HG03520 (cell line): Measurements from ENCODE around the gene SRP68.
"Not testable (repeated sequence)": the region's sequence is repeated elsewhere in the genome, so short reads cannot be mapped to it uniquely, and the experiment has no call there.

Source experiments
- ATAC-seq: cut with Tn5 transposase; IDR thresholded peaks from one replicate; pipeline ENCODE4 v1.9.1; 2021; ENCODE audit warnings: mild to moderate bottlenecking, moderate library complexity; ENCODE audit not compliant: unreplicated experiment

The SRP68 gene

DNA sequence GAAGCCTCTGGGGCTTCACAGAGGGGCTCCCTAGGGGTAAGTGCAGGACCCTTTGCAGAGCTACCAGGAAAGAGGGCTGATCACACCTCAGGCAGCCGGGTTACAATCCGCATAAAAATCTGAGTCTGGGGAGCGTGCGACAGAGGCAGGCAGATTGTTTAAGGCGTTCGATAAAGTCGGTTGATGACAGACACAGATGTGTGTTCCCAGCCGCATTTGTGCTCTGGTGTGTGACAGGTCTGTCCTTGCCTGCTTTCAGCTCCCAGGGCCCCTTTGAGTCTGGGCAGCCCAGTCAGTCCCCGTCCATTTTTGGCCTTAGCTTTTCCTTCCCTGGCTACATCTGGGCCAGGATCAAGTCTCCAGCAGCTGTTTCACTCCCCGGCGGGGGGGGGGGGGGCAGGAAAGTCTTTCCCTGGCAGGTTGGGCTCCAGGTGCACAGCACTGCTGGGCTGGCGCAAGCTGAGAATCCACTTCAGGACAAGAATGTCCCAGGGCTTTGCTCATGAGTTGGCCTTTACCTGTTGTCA is 5.3 kb upstream of the SRP68 start:
- ATAC-seq = no peak

DNA sequence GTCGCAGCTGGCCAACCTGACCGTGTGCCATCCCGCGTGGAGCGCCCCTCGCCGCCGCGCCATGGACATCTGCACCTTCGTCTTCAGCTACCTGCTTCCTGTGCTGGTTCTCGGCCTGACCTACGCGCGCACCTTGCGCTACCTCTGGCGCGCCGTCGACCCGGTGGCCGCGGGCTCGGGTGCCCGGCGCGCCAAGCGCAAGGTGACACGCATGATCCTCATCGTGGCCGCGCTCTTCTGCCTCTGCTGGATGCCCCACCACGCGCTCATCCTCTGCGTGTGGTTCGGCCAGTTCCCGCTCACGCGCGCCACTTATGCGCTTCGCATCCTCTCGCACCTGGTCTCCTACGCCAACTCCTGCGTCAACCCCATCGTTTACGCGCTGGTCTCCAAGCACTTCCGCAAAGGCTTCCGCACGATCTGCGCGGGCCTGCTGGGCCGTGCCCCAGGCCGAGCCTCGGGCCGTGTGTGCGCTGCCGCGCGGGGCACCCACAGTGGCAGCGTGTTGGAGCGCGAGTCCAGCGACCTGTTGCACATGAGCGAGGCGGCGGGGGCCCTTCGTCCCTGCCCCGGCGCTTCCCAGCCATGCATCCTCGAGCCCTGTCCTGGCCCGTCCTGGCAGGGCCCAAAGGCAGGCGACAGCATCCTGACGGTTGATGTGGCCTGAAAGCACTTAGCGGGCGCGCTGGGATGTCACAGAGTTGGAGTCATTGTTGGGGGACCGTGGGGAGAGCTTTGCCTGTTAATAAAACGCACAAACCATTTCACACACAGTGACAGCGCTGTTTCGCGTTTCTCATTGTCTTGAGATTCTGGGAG is 4.7 kb upstream of the SRP68 start:
- no peak for ATAC-seq

DNA sequence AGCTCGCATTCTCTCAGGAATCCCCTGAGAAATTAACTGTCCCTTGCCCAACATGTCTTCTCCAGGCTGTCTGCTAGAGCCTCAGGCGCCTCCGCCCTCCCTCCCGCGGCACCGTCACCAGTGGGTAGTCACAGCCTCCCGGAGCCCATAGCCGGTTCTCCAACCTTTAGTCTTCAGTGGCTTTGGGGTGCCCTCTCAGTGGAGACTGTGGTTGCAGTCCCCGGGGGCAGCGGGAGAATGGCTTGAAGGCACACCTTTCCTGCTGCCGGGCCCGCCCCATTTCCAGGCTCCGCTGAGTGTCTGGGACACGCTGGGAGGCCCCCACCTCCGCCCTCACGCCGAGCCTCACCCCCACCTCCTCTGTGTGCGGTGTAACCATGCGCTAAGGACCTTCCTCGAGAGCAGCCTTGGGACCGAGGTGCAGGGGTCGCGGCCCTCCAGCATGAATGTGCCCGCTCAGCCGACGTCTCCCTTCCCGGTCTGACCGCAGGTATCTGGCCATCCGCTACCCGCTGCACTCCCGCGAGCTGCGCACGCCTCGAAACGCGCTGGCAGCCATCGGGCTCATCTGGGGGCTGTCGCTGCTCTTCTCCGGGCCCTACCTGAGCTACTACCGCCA is 3.9 kb upstream of the SRP68 start:
- ATAC-seq = no peak

DNA sequence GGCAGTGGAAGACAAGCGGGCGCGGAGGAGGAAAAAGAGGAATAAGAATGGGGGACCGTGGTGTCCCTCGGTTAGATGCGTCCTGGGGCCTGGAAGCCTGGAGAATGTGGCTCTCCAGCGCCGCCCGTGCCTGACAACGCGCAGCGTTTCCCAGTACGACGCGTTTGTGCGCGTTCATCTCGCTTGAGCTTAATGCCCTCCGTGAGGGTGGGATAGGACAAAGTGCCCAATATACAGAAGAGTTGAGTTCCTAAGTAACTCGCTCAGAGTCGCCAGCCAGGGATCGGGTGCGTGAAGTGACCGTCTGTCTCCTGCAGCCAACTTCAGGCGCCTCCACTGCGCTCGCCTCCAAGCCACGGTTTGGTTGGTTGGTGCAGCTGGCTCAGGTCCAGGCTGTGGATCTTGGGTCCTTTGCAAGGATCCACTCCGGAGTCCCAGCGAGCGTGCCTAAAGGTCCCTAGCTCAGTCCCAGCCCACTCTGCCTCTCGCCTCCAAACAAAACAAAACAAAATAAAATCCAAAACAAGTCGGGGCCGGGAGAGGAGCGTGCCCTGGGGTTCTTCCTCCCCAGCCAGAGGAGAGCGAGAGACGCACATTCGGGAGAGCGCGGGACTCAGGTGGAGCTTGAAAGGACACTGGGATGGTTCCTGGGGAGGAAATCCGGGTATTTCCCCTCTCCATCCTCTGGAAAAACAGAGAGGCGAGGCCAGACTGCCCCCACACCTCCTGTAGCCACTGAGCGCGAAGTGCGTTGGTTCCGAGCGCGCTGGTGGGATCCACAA is 3.2 kb upstream of the SRP68 start:
- no peak for ATAC-seq

DNA sequence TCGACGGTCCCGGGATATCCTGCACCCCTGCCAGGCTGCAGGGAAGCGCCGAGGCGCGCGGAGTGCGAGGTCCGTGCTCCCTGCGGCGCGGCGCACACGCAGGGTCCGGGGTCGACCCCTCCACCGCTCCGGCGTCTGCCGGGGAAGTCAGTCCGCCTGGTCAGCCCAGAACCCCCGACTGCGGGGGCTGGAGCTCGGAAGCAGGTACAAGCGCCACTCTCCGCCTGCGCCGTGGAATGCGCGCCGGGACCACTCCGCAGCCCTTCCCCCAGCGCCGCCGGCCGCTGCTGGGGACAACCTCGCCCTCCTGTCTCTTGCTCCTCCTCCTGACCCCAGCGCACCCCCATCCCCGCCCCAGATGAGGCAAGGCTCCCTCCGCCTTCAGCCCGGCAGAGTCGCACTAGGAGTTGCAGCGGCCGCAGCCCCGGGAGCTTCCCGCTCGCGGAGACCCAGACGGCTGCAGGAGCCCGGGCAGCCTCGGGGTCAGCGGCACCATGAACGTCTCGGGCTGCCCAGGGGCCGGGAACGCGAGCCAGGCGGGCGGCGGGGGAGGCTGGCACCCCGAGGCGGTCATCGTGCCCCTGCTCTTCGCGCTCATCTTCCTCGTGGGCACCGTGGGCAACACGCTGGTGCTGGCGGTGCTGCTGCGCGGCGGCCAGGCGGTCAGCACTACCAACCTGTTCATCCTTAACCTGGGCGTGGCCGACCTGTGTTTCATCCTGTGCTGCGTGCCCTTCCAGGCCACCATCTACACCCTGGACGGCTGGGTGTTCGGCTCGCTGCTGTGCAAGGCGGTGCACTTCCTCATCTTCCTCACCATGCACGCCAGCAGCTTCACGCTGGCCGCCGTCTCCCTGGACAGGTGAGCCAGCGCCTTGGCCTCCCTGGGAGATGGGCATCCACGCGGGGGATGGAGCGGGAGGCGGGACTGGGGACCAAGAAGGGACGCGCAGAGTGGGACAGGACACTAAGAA is 2.4 kb upstream of the SRP68 start, which contains the start of gene GALR2:
Gene GALR2 (plus strand): TSS at position 392 of the 974 bp plus-strand sequence. CDS start 103 bp downstream, at position 495.
- ATAC-seq = no peak

DNA sequence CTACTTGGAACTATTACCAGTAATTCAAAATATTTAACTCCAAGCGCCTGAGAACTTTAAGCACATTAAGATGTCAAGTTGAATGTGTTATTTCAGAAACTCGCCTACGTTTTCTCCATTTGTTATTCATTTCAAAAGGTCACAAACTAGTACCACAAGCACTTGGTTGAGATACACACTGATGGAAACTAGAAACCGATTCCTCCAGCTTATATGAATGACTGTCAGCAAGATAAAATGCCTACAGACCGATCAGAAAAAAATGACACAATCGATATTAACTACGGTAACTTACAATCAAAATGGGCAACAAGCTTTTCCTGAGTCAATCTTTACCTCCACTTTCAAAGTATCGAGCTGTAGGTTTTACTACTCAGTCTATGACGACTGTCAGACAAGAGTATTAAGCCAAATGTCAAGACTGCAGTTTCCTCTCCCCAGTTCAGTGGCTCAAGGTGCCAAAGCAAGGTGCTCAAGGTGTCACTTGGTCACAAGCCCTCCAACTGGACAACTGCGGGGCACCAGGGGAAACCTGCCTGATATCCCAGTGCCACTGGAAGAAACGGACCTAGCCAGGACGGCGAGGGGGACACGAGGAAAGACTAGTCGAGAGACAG is 678 bp downstream of the SRP68 start:
- peak; percentile 31 for ATAC-seq

DNA sequence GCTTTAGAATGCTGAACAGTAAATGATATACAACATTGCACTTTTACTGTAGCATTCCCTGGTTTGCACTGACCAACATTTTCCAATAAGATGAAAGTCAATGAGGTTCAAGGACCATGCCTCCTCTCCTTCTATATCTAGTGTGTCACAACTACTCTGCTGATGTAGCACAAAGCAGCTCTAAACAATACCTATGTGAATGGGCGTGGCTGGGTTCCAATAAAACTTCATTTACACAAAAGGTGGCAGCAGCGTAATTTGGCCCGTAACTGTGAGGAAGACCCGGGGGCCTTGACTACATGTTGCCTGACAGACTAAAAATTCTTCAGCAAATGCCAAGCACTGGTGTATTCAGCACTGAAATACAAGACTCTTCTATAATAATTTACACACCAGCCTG is 6.5 kb downstream of the SRP68 start:
- ATAC-seq = no peak

DNA sequence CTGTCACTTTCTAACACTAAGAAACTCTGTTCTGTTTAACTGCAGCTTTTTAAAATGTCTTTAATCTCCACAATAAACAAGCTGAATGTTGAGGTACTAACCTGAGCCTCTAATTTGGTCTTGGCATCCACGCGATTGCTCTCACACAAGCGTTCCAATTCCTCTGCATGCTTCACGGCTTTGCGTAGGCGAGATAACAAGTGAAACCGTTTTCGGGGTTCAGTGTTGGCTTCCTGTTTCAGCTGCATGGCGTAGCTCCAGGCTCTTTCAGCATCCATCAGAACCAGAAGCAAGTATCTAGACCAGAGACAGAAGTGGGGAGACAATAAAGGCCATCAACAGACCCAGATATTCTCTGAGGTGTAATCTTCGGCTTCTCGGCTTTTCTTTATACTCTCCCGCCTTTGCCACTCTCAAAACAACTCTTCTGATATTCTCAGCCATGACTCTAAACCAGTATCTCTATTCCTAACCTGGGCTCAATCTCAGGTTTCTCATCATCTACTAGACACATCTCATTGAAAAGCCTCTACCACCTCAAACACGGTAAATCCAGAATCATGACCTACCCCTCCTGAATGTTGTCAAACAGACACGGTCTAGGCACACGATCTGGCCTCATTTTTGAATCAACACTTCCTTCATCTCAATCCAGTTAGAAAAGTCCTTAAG is 8.3 kb downstream of the SRP68 start:
- ATAC-seq = no peak

DNA sequence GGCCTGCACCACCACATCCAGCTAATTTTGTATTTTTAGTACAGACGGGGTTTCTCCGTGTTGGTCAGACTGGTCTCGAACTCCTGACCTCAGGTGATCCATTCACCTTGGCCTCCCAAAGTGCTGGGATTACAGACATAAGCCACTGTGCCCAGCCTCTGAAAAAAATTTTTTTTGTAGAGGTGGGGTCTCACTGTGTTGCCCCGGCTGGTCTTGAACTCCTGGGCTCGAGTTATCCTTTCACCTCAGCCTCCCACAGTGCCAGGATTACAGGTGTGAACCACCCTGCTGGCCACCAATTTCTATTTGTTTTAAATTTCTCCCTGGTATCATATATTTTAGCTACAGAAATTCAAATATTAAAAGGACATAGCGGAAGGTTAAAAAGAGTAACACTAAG is 14.1 kb downstream of the SRP68 start:
- ATAC-seq = not testable (repeated sequence)

DNA sequence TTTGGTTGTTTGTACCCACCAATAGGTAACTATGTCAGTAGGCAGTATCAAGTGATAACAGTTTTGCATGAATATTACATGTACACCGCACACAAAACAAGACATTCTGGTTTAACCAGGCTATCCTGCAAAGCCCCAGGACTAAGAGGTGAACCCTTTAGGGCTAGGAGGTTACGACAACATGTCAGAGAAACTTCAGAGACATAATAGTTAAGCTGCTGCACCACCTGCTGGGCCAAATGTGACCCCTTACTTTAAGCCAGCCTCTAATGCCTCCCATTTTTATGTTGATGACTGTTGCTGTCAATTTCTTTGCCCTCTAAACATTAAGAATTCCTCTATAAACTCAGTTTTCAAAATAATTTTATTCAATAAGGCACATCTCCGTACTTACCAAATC is 15.4 kb downstream of the SRP68 start:
- no peak for ATAC-seq

DNA sequence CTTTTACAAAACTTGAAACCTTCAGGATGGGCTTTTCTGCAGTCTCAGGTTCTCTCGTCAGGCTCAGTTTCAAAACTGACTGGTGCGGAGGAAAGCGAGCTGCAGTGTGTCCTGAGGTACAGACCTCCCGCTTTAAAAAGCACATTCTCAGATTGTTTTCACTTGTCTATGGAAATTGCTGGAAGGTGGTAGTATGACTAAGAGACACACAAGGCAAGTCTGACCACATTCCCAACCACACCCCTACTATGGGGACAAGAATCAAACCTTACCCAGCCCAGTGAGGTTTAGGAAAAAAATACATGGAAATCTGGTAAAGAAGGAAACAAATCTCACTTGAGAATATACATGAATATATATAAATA is 18.2 kb downstream of the SRP68 start:
- ATAC-seq = no peak

DNA sequence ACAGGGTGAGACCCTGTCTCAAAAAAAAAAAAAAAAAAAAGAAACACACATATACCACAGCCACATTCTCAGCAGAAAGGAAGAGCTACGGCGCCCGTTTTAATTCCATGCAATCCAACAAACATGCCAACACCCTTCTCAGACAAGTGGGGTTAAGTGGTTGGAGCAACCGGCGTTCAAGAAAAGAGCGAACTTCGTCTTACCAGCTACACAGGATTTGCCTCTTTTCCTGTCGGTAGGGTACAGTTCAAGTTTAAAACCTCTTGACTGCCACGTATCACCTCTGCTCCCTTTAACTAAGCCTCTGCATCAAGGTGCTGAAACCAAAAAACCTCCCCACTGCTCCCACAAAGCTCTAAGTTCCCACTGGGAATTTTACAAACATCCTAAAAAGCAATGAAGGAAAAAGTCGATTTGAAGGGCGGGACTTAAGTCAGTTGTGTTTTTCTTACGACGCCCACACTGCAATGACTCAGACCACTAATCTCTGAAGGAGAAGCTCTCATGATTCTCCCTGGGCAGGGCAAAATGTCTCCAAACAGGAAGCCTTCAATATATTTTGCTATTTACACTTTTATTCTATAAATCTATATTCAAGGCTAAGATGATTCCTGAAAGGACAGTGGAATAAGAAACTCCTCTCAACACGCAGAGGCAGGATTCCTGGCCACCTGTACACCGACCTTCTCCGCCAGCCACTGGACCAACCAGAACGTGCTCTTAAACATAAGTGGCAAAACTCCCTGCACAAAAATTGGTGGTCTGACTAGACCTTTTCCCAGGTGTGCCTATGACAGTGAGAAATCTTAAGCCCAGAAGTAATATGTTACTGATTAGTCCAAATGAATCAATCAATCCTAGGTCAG is 18.8 kb downstream of the SRP68 start:
- ATAC-seq = no peak

DNA sequence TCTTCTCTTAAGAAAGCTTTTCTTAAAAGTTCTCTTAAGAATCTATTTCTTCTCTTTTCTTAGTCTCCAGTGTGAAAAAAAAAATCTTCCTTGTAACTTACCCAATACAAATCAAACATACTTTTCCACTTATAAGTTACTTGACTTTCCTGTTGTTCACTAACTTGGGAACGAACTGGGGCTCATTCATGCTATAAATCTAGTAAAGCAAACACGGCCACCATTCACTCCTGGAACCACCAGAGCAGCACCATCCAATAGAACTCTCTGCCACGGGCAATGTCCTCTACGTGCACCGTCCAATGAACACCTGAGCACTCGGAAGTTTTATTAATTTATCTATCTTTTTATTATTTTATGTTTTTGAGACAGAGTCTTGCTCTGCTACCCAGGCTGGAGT is 20.8 kb downstream of the SRP68 start:
- no peak for ATAC-seq

DNA sequence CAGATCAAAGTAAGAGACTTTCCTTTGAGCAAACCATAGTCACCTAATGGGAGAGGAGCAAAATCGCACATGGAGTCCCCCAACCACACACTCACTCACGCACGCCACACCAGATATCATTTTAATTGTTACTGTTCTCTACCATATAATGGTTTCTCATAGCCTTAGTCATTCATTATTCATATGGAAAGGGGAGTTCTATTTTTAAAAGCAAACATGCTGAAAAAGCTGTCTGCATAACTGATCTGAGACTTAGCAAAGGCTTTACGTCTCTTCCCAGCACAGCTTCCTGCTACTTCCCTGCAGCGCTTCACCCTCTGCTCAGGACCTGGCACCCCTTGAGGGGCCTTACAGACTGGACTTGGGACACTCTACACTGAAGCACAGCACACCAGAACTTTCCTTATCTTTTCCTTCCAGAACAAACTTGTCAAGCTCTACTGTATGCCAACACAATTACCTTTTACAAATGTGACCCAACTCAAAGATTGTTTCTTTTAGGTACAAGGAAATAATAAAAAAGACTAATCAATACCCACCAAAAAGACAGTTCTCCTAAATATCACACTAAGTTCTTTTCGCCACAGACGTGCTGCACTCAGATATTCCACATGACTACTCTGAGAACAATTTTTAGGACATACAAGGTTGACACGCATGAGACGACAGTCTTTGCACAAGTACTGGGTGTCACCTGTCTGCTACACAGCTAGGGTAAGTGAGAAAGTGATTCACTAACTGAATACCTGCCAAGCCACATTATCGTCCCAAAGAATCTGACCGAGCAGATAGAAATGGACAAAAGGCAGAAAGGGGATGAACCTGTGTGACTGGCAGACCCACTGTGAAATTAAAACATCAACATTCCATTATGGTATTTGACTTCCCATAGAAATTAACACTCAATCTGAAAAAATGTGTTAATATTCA is 21.5 kb downstream of the SRP68 start:
- ATAC-seq = no peak

DNA sequence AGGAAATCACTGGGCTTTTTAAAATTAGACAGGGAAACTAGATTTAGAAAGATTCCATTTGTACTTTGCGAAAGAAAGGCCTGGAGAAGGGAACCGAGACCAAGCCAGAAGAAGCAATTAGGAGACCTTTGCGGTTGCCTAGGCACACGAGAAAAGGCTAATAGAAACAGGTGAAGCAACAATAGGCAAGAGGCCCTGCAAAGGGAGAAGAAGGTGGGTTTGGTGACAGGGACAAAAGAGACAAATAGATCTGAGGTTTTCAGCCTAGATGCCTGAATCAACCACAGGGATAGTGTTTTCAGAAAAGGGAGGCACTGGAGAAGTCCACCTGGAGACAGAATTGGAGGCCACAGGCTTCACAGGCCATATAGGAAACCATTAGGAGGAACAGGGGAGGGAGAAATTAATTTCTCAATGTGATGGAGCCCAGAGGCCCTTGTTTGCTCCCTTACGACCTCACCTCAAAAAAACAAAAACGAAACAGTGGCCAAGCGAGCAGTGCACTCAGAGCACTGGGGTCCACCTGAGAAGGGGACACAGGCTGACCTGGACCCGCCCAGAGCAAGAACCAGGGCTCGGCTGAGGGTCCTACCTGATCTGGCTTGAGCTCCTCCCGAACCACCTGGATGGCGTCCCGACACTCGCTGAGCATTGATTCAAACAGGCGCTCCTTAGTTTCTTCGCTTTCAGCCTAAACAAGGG is 22.3 kb downstream of the SRP68 start:
- no peak for ATAC-seq

DNA sequence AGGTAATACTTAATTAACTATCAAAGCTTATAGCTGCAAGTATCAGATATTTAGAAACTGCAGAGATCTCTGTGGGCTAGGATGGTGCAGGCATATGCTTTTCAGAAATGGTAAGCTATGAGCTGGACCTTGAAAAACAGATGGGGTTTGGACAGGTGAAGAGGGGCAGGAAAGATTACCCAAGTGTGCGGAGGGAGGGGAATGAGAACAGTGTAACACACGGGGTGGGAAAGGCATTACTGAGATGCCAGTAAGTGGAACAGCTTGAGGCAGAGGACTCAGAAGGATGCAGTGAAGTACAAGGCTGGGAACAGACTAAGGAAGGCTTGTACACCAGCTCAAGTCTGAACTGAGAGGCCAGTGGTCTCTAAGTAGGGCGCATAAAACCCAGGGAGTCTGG is 23.1 kb downstream of the SRP68 start:
- no peak for ATAC-seq

DNA sequence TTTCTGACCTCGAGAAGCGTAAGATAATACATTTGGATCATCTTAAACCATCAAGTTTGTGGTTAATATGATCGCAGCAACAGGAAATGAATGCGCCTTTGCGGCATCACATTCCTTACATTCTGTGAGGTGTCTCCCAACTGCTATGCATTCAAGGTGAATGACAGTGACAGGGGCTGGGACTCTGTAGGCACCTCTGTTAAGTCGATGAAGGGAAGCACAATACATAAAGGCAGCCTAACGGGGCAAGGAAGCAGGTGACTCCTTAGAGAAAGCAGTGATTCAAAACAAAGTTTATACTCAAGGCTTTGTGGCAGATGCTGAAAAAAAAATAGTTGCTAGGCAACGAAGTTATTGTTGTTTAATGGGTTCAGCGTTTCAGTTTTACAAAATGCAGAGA is 23.6 kb downstream of the SRP68 start:
- ATAC-seq = no peak
